CD1c-positive myeloid dendritic cell (primary cell): ENCODE results near the gene NSUN6.

Source experiments
- DNase-seq: peaks from one replicate; pipeline ENCODE4 v3.0.0-alpha.2; 2016; ENCODE audit errors: extremely low spot score

The NSUN6 gene

GRCh38 chr10:18501198-18501597 lies 150.2 kb downstream of the NSUN6 start:
- no peak for DNase-seq

GRCh38 chr10:18500576-18500975 lies 150.8 kb downstream of the NSUN6 start:
- DNase-seq: no peak

GRCh38 chr10:18498998-18499397 lies 152.4 kb downstream of the NSUN6 start:
- DNase-seq: no peak

- no peak for DNase-seq
Measured at GRCh38 chr10:18497806-18498369, 153.5 kb downstream of the NSUN6 start.
